Measurements from ENCODE around the gene GSE1.
A peak's percentile ranks its signal among the peaks of the same experiment; 100 is the strongest.

The GSE1 gene

DNA sequence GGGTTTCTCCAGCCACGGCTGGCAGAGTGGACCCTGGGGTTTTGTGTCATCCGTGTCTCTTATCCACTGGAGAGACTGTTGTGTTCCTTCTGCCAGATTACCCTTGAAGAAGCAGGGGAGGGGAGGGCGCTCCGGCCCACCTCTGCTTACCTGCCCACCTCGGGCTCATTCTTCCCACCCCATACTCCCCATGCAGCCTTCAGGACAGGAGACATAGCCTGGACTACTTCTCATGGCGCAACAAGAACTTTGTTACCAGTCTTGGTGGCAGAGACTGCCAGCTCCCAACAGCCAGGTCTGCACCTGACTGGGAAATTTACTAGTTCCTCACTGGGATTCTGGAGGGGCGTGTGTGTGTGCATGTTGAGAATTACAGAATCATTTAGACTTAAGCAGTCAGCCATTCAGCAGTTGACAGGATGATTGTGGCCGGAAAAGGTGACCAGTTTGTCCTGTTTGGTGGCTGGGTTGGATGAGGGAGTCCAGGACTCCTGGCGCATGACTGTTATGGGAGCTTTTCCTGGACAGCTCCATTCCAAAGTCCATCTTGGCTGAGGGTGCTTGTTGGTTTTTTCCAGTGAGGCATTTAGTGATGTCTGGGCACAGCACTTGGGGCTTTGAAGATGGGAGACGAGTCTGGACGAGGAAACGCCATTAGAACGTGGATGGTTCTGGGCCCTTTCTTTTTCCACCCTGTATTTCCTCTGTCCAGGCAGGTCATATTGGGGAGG lies 8.7 kb downstream of the GSE1 start:
- Histone ChIP-seq H3K9me3 (ENCODE audit: control insufficient read depth, insufficient read depth, low read length) (no peaks in the 10 kb centered on the region), H3K36me3 (ENCODE audit: control insufficient read depth, insufficient read depth, low read length) (peaks cover 22% of the 10 kb centered on the region), H3K4me1 (ENCODE audit: control insufficient read depth, insufficient read depth, low read length) (peaks cover 16% of the 10 kb centered on the region), H3K4me3 (ENCODE audit: low read depth, low read length) (no peak overlapping the region), H3K27me3 (ENCODE audit: control insufficient read depth, insufficient read depth, low read length) (no peaks in the 10 kb centered on the region), H3K9ac (ENCODE audit: low read depth, low read length) (no peak overlapping the region)

- Histone ChIP-seq H3K9ac (ENCODE audit: low read depth, low read length) (no peak overlapping the region), H3K36me3 (ENCODE audit: control insufficient read depth, insufficient read depth, low read length) (peaks cover 16% of the 10 kb centered on the region)
Measured at GRCh38 chr16:85622683-85623082, 9.6 kb downstream of the GSE1 start.

GRCh38 chr16:85623250-85623649 lies 10.1 kb downstream of the GSE1 start:
- Histone ChIP-seq H3K9me3 (ENCODE audit: control insufficient read depth, insufficient read depth, low read length) (no peaks in the 10 kb centered on the region), H3K4me3 (ENCODE audit: low read depth, low read length) (no peak overlapping the region), H3K27me3 (ENCODE audit: control insufficient read depth, insufficient read depth, low read length) (no peaks in the 10 kb centered on the region), H3K9ac (ENCODE audit: low read depth, low read length) (peak overlapping the region; percentile 24), H3K4me1 (ENCODE audit: control insufficient read depth, insufficient read depth, low read length) (peaks cover 15% of the 10 kb centered on the region), H3K36me3 (ENCODE audit: control insufficient read depth, insufficient read depth, low read length) (peaks cover 16% of the 10 kb centered on the region)

More at GRCh38 chr16:85622683-85623082, 9.6 kb downstream of the GSE1 start:
- Histone ChIP-seq H3K4me1 (ENCODE audit: control insufficient read depth, insufficient read depth, low read length) (peaks cover 15% of the 10 kb centered on the region), H3K4me3 (ENCODE audit: low read depth, low read length) (no peak overlapping the region), H3K9me3 (ENCODE audit: control insufficient read depth, insufficient read depth, low read length) (no peaks in the 10 kb centered on the region), H3K27me3 (ENCODE audit: control insufficient read depth, insufficient read depth, low read length) (no peaks in the 10 kb centered on the region)

DNA sequence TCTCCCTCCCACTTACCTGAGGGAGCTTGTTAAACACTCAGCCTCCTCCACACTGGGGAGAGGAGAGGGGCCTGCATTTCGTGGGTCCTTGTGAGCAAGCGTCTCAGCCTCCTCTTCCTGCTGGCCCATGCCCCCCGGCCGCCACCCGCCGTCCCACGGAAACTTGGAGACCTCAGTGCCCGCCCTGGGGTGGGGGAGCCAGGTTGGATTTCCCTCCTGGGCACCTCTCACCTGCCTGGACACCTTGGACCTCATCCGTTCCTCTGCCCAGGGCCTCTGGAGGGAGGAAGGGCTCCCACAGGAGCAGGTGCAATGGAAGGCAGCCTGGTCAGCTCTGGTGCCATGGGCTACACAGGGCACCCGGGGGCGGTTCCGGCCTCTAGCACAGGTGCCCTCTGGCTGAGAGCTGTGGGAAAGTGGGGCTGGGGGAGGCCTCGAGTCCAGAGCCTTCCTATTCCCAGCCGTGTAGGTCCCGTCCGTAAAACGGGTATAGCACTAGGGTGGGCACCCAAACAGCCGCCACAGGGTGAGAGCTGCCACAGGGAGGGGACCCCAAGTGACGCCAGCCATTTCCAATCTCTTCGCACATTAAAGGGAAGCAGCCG lies 11.0 kb downstream of the GSE1 start:
- Histone ChIP-seq H3K9ac (ENCODE audit: low read depth, low read length) (no peak overlapping the region), H3K9me3 (ENCODE audit: control insufficient read depth, insufficient read depth, low read length) (no peaks in the 10 kb centered on the region), H3K4me3 (ENCODE audit: low read depth, low read length) (no peak overlapping the region), H3K36me3 (ENCODE audit: control insufficient read depth, insufficient read depth, low read length) (peaks cover 22% of the 10 kb centered on the region), H3K27me3 (ENCODE audit: control insufficient read depth, insufficient read depth, low read length) (no peaks in the 10 kb centered on the region), H3K4me1 (ENCODE audit: control insufficient read depth, insufficient read depth, low read length) (peaks cover 10% of the 10 kb centered on the region)

- Histone ChIP-seq H3K27me3 (ENCODE audit: control insufficient read depth, insufficient read depth, low read length) (no peaks in the 10 kb centered on the region), H3K36me3 (ENCODE audit: control insufficient read depth, insufficient read depth, low read length) (peaks cover 26% of the 10 kb centered on the region), H3K4me1 (ENCODE audit: control insufficient read depth, insufficient read depth, low read length) (peaks cover 8% of the 10 kb centered on the region), H3K9ac (ENCODE audit: low read depth, low read length) (peak overlapping the region; percentile 12), H3K9me3 (ENCODE audit: control insufficient read depth, insufficient read depth, low read length) (no peaks in the 10 kb centered on the region), H3K4me3 (ENCODE audit: low read depth, low read length) (no peak overlapping the region)
Measured at GRCh38 chr16:85624646-85625045, 11.5 kb downstream of the GSE1 start.

DNA sequence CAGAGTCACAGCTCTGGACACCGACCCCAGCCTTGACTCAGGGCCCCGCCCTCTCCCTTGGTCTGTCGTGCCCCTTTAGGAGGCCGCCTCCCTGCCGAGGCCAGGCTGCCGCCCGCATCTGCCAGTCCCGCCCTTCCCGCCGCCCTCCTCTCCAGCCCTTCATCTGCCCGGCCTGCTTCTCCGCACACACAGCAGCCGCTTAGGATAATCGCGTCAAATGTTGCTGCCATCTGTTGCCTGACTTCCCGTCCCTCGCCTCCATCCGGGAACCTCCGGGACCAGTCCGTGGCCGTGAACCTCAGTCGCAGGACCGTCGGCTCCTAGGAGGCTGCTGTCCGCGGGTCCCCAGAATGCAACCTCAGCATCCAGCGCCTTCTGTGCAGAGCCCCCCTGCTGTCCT lies 11.9 kb downstream of the GSE1 start:
- Histone ChIP-seq H3K9ac (ENCODE audit: low read depth, low read length) (peak overlapping the region; percentile 12), H3K36me3 (ENCODE audit: control insufficient read depth, insufficient read depth, low read length) (peaks cover 26% of the 10 kb centered on the region), H3K9me3 (ENCODE audit: control insufficient read depth, insufficient read depth, low read length) (no peaks in the 10 kb centered on the region), H3K4me1 (ENCODE audit: control insufficient read depth, insufficient read depth, low read length) (peaks cover 8% of the 10 kb centered on the region), H3K4me3 (ENCODE audit: low read depth, low read length) (no peak overlapping the region), H3K27me3 (ENCODE audit: control insufficient read depth, insufficient read depth, low read length) (no peaks in the 10 kb centered on the region)

GRCh38 chr16:85625485-85626117 lies 12.5 kb downstream of the GSE1 start:
- Histone ChIP-seq H3K4me3 (ENCODE audit: low read depth, low read length) (peak overlapping the region; percentile 4), H3K4me1 (ENCODE audit: control insufficient read depth, insufficient read depth, low read length) (peaks cover 8% of the 10 kb centered on the region), H3K27me3 (ENCODE audit: control insufficient read depth, insufficient read depth, low read length) (no peaks in the 10 kb centered on the region), H3K9me3 (ENCODE audit: control insufficient read depth, insufficient read depth, low read length) (no peaks in the 10 kb centered on the region), H3K36me3 (ENCODE audit: control insufficient read depth, insufficient read depth, low read length) (peaks cover 26% of the 10 kb centered on the region), H3K9ac (ENCODE audit: low read depth, low read length) (no peak overlapping the region)

DNA sequence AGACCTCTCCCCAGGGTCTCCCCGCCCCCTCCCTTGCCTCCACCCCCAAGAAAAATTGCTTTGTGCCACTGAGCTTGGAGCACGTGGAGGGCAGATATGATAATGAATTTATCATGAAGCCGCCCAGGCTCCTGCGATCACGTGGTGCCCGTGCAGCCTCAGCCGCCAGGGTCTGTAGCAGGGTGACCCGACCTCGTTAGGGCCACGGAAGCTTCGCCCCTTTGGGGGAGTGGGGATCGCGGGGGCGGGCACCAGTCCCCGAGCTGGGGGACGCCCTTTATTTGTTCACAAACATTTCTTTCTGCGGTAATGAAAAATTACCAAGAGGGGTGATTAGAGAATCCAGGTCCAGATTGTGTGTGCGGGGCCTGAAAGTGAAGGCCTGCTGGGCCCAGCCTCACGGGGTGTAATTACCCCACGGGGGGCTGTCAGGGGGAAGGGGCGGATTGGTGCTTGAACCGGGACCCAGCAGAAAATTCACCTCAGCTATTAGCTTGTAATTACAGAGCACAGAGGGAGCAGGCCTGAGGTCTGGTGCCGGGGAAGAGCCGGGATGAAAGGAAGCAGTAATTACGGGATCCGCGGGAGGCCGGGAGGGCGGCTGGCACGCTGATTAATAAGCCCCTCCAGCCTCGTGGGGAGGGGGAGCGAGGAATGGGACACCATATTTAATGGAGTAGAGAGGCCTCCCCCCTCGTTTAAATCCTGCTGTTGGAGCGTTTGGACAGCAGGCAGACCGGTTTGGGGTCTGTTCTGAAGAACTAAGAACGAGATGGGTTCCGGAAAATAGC lies 13.3 kb downstream of the GSE1 start:
- Histone ChIP-seq H3K4me3 (ENCODE audit: low read depth, low read length) (no peak overlapping the region), H3K4me1 (ENCODE audit: control insufficient read depth, insufficient read depth, low read length) (peaks cover 6% of the 10 kb centered on the region), H3K36me3 (ENCODE audit: control insufficient read depth, insufficient read depth, low read length) (peaks cover 33% of the 10 kb centered on the region)

GRCh38 chr16:85627089-85627488 lies 14.0 kb downstream of the GSE1 start:
- Histone ChIP-seq H3K36me3 (ENCODE audit: control insufficient read depth, insufficient read depth, low read length) (peaks cover 33% of the 10 kb centered on the region), H3K27me3 (ENCODE audit: control insufficient read depth, insufficient read depth, low read length) (no peaks in the 10 kb centered on the region), H3K4me3 (ENCODE audit: low read depth, low read length) (no peak overlapping the region), H3K4me1 (ENCODE audit: control insufficient read depth, insufficient read depth, low read length) (peaks cover 6% of the 10 kb centered on the region), H3K9ac (ENCODE audit: low read depth, low read length) (no peak overlapping the region), H3K9me3 (ENCODE audit: control insufficient read depth, insufficient read depth, low read length) (no peaks in the 10 kb centered on the region)

More for the DNA sequence above, 13.3 kb downstream of the GSE1 start:
- no peaks in the 10 kb centered on the region for H3K27me3 ChIP-seq (ENCODE audit: control insufficient read depth, insufficient read depth, low read length)
- H3K9ac ChIP-seq (ENCODE audit: low read depth, low read length): no peak overlapping the region
- no peaks in the 10 kb centered on the region for H3K9me3 ChIP-seq (ENCODE audit: control insufficient read depth, insufficient read depth, low read length)

DNA sequence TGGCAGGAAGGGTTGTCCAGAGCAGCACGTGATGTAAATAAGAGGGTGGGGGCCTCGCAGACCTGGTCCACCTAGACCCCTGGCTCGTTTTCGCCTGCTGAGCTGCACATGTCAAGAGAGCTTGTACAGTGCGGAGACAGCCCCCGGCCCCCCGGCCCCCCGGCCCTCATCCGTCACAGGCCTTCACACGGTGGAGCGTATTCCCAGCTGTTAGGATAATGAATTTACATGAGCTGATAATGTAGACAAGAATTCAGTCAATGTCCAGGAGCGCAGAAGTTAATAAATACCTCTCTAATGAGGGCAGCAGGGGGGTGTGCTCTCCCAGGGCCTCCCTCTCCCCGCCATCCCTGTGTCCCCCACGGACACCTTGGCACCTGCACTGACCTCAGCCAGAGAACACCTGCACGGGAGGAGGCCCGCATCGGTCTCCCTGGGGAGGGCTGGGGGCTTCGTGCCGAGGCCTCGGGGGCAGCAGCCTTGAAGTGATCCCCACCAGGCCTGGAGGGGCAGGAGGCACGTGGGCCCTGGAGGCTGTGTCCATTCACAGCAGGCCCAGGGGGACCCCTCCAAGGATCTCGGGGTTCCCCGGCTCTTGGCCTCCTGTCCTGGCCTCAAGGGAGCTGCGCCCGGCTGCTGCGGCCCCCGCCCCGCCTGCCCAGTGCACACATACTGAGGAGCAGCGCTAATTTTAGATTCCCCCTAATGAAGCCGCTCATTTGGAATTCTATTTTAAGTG lies 14.6 kb downstream of the GSE1 start:
- H3K9ac ChIP-seq (ENCODE audit: low read depth, low read length): no peak overlapping the region

DNA sequence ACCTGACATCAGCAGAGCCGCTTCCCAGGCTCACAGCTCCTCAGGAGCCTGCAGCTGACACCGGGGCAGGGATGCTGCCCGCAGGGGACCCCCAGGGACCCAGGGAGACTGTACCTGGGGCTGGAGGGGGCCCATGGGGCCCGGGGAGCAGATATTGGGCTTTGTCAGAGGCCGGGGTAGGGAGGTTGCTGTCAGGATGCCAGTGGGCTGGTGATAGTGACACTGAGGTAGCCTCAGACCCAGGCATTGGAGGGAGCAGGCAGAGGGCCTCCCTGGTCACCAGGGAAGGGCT lies 15.1 kb downstream of the GSE1 start:
- no peaks in the 10 kb centered on the region for H3K9me3 ChIP-seq (ENCODE audit: control insufficient read depth, insufficient read depth, low read length)
- peaks cover 2% of the 10 kb centered on the region for H3K4me1 ChIP-seq (ENCODE audit: control insufficient read depth, insufficient read depth, low read length)
- no peak overlapping the region for H3K4me3 ChIP-seq (ENCODE audit: low read depth, low read length)
- H3K27me3 ChIP-seq (ENCODE audit: control insufficient read depth, insufficient read depth, low read length): no peaks in the 10 kb centered on the region
- H3K9ac ChIP-seq (ENCODE audit: low read depth, low read length): no peak overlapping the region
- H3K36me3 ChIP-seq (ENCODE audit: control insufficient read depth, insufficient read depth, low read length): peaks cover 33% of the 10 kb centered on the region

More for the DNA sequence above, 14.6 kb downstream of the GSE1 start:
- H3K27me3 ChIP-seq (ENCODE audit: control insufficient read depth, insufficient read depth, low read length): no peaks in the 10 kb centered on the region
- H3K36me3 ChIP-seq (ENCODE audit: control insufficient read depth, insufficient read depth, low read length): peaks cover 33% of the 10 kb centered on the region
- H3K9me3 ChIP-seq (ENCODE audit: control insufficient read depth, insufficient read depth, low read length): no peaks in the 10 kb centered on the region
- H3K4me3 ChIP-seq (ENCODE audit: low read depth, low read length): no peak overlapping the region
- H3K4me1 ChIP-seq (ENCODE audit: control insufficient read depth, insufficient read depth, low read length): peaks cover 4% of the 10 kb centered on the region
